WTC11 (cell line): ENCODE data around the gene ARPC3. TPM values are rescaled to one million over a fixed set of nuclear protein-coding genes. Genes with fewer than 3 reads are reported as not detected.
A peak's percentile ranks its signal among the peaks of the same experiment; 100 is the strongest.

ENCODE experiments used
- AR ChIP-seq: fragments of 250-450 bp; sonication (Bioruptor Pico); IDR thresholded peaks from 2 replicates; pipeline ENCODE4 v1.9.0; 2021; ENCODE audit warnings: mild to moderate bottlenecking
- ATF3 ChIP-seq: sonication (generic); formaldehyde crosslinking; conservative IDR thresholded peaks from 2 replicates; pipeline ENCODE4 v1.8.1; 2022; ENCODE audit warnings: mild to moderate bottlenecking, missing genetic modification reagents
- CREM ChIP-seq: sonication (generic); formaldehyde crosslinking; IDR thresholded peaks from 2 replicates; pipeline ENCODE4 v1.8.1; 2022; ENCODE audit warnings: mild to moderate bottlenecking, missing genetic modification reagents, moderate library complexity
- CTCF ChIP-seq: fragments of 200-600 bp; IDR thresholded peaks from 2 replicates; pipeline ENCODE4 v1.8.0; 2022; ENCODE audit warnings: antibody characterized with exemption
- E2F4 ChIP-seq: sonication (generic); formaldehyde crosslinking; IDR thresholded peaks from 2 replicates; pipeline ENCODE4 v1.8.1; 2022; ENCODE audit warnings: low read depth, mild to moderate bottlenecking, moderate library complexity, missing genetic modification reagents, borderline replicate concordance
- IRF2 ChIP-seq: sonication (generic); formaldehyde crosslinking; IDR thresholded peaks from 2 replicates; pipeline ENCODE4 v1.8.0; 2022; ENCODE audit warnings: low read depth, missing genetic modification reagents, borderline replicate concordance
- JAZF1 ChIP-seq: fragments of 250-450 bp; sonication (Bioruptor Pico); IDR thresholded peaks from 2 replicates; pipeline ENCODE4 v1.9.0; 2021; ENCODE audit warnings: moderate library complexity, mild to moderate bottlenecking, inconsistent platforms
- MLX ChIP-seq: sonication (generic); formaldehyde crosslinking; IDR thresholded peaks from 2 replicates; pipeline ENCODE4 v1.8.1; 2023; ENCODE audit warnings: mild to moderate bottlenecking, missing genetic modification reagents, moderate library complexity
- MXD4 ChIP-seq: fragments of 250-450 bp; sonication (Bioruptor Pico); IDR thresholded peaks from 2 replicates; pipeline ENCODE4 v1.8.0; 2021; ENCODE audit warnings: mild to moderate bottlenecking, moderate library complexity, borderline replicate concordance
- MYBL2 ChIP-seq: sonication (generic); formaldehyde crosslinking; IDR thresholded peaks from 2 replicates; pipeline ENCODE4 v1.8.1; 2023; ENCODE audit warnings: mild to moderate bottlenecking, moderate library complexity, missing genetic modification reagents
- NFATC4 ChIP-seq: fragments of 250-450 bp; sonication (Bioruptor Pico); IDR thresholded peaks from 2 replicates; pipeline ENCODE4 v1.9.0; 2021; ENCODE audit warnings: mild to moderate bottlenecking
- NR1H2 ChIP-seq: sonication (generic); formaldehyde crosslinking; IDR thresholded peaks from 2 replicates; pipeline ENCODE4 v1.9.0; 2021; ENCODE audit warnings: mild to moderate bottlenecking, moderate library complexity, missing genetic modification reagents
- NR2C2 ChIP-seq: sonication (generic); formaldehyde crosslinking; IDR thresholded peaks from 2 replicates; pipeline ENCODE4 v1.8.0; 2022; ENCODE audit warnings: mild to moderate bottlenecking, missing genetic modification reagents
- OVOL2 ChIP-seq: fragments of 250-450 bp; sonication (Bioruptor Pico); IDR thresholded peaks from 2 replicates; pipeline ENCODE4 v1.9.0; 2021; ENCODE audit warnings: mild to moderate bottlenecking, borderline replicate concordance
- SMAD3 ChIP-seq: sonication (generic); formaldehyde crosslinking; IDR thresholded peaks from 2 replicates; pipeline ENCODE4 v1.8.0; 2022; ENCODE audit warnings: missing genetic modification reagents, mild to moderate bottlenecking, borderline replicate concordance
- ZBTB43 ChIP-seq: sonication (generic); formaldehyde crosslinking; IDR thresholded peaks from 2 replicates; pipeline ENCODE4 v1.8.1; 2023; ENCODE audit warnings: mild to moderate bottlenecking, missing genetic modification reagents
- ZNF219 ChIP-seq: sonication (generic); formaldehyde crosslinking; IDR thresholded peaks from 2 replicates; pipeline ENCODE4 v1.8.0; 2023; ENCODE audit warnings: missing genetic modification reagents, mild to moderate bottlenecking, borderline replicate concordance
- ZNF263 ChIP-seq: sonication (generic); formaldehyde crosslinking; IDR thresholded peaks from 2 replicates; pipeline ENCODE4 v1.8.1; 2022; ENCODE audit warnings: low read depth, mild to moderate bottlenecking, moderate library complexity, missing genetic modification reagents
- ZNF396 ChIP-seq: fragments of 250-450 bp; sonication (Bioruptor Pico); IDR thresholded peaks from 2 replicates; pipeline ENCODE4 v1.8.0; 2021; ENCODE audit warnings: mild to moderate bottlenecking, moderate library complexity, borderline replicate concordance
- ZNF423 ChIP-seq: fragments of 250-450 bp; sonication (Bioruptor Pico); IDR thresholded peaks from 2 replicates; pipeline ENCODE4 v2.1.2; 2022; ENCODE audit warnings: mild to moderate bottlenecking, moderate library complexity
- ZNF512 ChIP-seq: sonication (generic); formaldehyde crosslinking; IDR thresholded peaks from 2 replicates; pipeline ENCODE4 v1.8.1; 2022; ENCODE audit warnings: missing genetic modification reagents, borderline replicate concordance
- ZNF532 ChIP-seq: fragments of 250-450 bp; sonication (Bioruptor Pico); IDR thresholded peaks from 2 replicates; pipeline ENCODE4 v1.9.0; 2021; ENCODE audit warnings: mild to moderate bottlenecking, borderline replicate concordance
- ZNF671 ChIP-seq: fragments of 250-450 bp; sonication (Bioruptor Pico); IDR thresholded peaks from 2 replicates; pipeline ENCODE4 v1.8.0; 2021; ENCODE audit warnings: mild to moderate bottlenecking
- total RNA-seq: library from RNA; stranded (reverse); gene quantifications from 3 replicates; pipeline ENCODE4 v1.2.3, GENCODE V29; 2021

ARPC3 gene
- total RNA-seq, 1 experiment from 2014 or later, result 149 TPM

- TF ChIP-seq ZNF423 (CRISPR knock-in tag) (no peak), NR2C2 (CRISPR knock-in tag) (no peak), MLX (CRISPR knock-in tag) (no peak), E2F4 (CRISPR knock-in tag) (no peak), ZBTB43 (peak; percentile 81; the same call in 1 of the 2 replicates), CTCF (no peak), CREM (CRISPR knock-in tag) (peak; percentile 33; the same call in 1 of the 2 replicates), AR (CRISPR knock-in tag) (no peak), NFATC4 (no peak), IRF2 (CRISPR knock-in tag) (no peak), ATF3 (no peak), NR1H2 (no peak), ZNF512 (CRISPR knock-in tag) (no peak), OVOL2 (CRISPR knock-in tag) (no peak), JAZF1 (CRISPR knock-in tag) (no peak), ZNF532 (CRISPR knock-in tag) (no peak), ZNF396 (no peak), SMAD3 (no peak), ZNF263 (CRISPR knock-in tag) (no peak), ZNF671 (CRISPR knock-in tag) (no peak), ZNF219 (CRISPR knock-in tag) (no peak), MXD4 (CRISPR knock-in tag) (no peak), MYBL2 (CRISPR knock-in tag) (peak; percentile 96)
These were observed 18.3 kb upstream of the ARPC3 start, which contains the start of the genes FAM216A and GPN3 (continued) for GRCh38 chr12:110468214-110469048.
